Inflammatory macrophage (primary cell): ENCODE measurements around the gene KCNQ5.
"Not testable (repeated sequence)": the region's sequence is repeated elsewhere in the genome, so short reads cannot be mapped to it uniquely, and the experiment has no call there.

ENCODE experiments used
- DNase-seq, 2 donors: peaks; one replicate each; pipeline ENCODE4 v3.0.0-alpha.2; 2020 to 2022

Gene KCNQ5

GRCh38 chr6:73143551-73143950 is 521.7 kb downstream of the KCNQ5 start:
- DNase-seq = no peak

DNA sequence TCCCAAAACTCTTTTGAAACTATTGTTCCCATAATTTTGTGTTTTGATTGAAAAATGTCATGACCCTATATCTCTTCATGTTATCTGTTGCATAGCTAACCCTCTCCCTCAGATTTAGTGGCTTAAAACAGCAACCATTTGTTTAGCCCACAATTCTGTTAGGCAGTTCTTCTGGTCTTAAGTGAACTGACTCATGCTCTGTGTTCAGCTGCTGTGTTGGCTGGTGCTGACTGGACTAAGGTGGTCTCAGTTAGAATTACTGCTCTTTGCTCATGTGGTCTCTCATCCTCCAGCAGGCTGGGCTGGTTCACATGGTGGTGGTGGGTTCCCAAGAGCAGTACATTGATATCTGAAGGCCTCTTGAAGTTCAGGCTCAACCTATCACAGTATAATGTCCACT is 522.7 kb downstream of the KCNQ5 start:
- no peak for DNase-seq

GRCh38 chr6:73145690-73146089 is 523.8 kb downstream of the KCNQ5 start:
- no peak for DNase-seq

GRCh38 chr6:73151732-73152131 is 529.9 kb downstream of the KCNQ5 start:
- DNase-seq = no peak

GRCh38 chr6:73152556-73152955 is 530.7 kb downstream of the KCNQ5 start:
- DNase-seq = no peak

GRCh38 chr6:73152966-73153757 is 531.3 kb downstream of the KCNQ5 start:
- no peak for DNase-seq

DNA sequence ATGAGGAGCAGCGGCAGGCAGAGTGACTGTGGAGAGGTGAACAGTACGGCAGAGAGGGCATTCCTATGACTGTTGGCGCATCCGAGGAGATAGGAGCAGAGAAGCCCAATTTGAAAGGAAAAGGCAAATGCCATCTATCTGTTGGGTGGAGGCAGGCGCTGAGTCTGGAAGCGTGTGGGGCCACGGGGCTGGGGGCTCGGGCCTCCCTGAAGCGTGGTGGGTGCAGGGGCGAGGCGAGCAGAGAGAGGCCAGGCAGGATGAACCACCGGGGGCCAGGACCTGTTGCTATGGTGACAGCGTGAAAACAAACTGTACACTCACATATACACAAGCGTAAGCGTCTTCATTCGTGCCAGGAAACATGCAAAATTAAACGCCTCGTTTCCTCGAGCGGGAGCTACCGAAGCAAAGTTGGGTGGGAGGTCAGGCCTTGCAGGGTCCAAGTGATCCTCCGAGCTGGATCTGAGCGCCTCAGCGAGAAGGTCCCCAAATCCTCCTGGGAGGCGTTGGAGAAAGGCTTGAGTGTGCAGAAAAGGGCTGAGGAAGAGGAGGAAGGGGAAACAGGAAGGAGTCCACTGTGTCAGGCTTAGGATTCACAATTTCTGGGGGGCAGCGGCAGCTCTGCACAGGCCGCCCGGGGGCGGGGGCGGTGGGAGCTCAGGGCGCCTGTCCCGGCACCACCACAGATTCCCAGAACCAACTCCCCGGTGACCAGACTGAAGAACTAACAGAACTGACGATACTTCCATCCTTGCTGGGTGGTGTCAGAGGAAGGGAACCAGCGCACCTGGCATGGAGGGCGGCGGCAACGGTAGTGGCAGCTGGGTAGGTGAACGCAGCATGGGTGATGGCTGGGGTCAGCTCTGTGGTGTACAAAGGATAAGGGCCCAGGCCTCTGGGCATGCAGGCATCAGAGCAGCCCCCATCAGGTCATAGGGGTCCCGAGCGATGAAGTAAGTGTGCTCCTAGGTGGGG is 535.2 kb downstream of the KCNQ5 start:
- no peak for DNase-seq

- DNase-seq = no peak
Measured at GRCh38 chr6:73157870-73158269, 536.0 kb downstream of the KCNQ5 start.

- DNase-seq = no peak
Measured at GRCh38 chr6:73169111-73169510, 547.2 kb downstream of the KCNQ5 start.

DNA sequence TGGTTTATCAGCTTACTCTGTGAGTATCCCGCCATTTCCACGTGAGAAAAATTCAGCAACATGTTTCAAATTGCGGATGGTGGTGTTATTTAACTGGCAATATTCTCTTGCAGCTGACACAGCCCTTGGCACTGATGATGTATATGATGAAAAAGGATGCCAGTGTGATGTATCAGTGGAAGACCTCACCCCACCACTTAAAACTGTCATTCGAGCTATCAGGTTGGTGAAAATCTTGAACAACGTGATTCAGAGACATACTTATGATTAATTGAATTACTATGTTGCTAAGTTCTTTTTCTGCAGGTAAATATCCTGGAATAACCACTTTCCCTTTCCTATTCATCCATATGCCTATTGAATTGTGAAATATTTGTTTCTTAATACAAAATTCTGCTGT is 547.8 kb downstream of the KCNQ5 start:
- no peak for DNase-seq

DNA sequence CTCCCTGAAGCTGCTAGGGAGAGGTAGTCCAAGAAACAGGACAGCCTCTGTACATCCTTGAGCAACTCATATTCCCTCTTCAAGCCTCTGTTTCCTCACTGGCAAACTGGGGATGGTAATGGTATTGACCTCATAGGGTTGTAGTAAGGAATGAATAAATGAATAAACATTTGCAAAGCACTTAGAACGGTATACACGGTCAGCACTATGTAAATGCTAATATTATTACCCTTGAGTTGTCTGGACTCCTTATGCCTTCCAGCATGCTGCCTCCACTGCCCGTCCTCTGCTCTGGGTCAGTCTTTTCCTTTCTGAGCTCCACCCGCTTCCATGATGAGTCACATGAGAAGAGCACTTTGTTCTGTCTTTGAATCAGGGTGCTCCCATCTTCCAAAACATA is 552.8 kb downstream of the KCNQ5 start:
- DNase-seq = no peak

DNA sequence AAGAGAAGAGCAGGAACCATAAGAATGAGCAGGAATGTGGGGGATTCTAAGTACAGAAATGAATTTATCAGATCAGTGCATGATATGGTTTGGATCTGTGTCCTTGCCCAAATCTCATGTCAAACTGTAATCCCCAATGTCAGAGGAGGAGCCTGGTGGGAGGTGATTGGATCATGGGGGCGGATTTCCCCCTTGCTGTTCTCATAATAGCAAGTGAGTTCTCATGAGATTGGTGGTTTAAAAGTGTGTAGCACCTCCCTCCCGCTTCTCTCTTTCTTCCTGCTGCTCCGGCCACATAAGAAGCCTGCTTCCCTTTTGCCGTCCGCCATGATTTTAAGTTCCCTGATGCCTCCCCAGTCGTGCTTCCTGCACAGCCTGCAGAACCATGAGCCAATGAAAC is 554.2 kb downstream of the KCNQ5 start:
- no peak for DNase-seq

DNA sequence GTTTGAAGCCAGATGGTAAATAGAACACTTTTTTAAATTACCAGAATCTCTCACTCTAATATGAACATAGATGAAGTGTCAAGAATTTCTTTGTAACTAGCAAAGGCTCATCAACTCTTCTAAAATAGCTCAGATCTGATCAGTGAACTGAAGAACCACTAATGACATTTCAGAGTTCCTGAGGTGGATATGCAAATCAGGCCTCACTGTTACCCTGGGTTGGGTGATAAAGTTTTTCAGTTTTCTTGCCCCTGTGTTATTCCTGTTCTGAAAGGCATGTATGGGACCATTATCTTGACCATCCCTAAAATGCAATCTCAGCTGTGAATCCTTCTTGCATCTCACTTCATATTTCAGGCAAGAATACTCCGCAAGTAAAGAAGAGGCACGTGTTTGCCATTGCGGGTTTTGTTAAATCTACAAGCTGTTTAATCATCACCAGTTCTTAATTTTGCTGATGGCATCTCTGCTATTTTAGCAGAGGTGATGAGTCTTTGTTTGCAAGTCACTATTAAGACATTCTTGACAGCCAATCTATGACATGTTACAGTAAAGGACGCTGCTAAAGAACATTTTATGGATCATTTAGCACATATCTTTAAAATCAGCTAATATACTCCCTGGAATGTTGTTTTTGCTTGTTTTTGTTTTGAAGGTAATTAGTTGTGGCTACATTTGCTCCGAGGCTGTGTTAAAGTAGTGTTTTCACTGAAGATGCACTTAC is 555.5 kb downstream of the KCNQ5 start:
- DNase-seq = no peak

GRCh38 chr6:73180076-73180738 is 558.3 kb downstream of the KCNQ5 start:
- no peak for DNase-seq

- DNase-seq = peak; percentile 55 to 70
Measured at GRCh38 chr6:73180763-73181619, 559.1 kb downstream of the KCNQ5 start.

DNA sequence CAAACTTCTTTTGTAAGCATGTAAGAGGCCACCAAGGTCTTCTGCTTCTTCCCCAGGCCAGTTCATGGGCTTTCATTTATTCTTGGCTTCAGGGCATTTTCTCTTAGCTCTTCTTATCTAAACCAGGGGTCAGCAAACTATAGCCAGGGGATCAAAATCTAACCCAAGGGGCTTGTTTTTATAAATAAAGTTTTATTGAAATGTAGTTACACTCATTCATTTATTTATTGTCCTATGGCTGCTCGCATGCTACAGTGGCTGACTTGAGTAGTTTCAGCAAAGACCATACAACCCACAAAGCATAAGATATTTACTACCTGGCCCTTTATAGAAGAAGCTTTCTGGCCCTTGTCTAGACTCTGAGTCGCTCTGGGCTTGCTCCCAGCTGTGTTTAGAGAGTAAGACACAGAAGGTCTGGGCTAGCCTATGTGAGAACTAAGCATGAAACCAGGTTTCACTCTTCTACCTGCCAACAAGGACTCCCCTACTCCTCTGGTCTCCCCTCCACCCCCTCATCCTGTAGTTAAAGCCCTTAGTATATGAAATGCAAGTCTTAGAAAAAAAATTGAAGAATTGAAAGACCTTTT is 560.2 kb downstream of the KCNQ5 start:
- DNase-seq = no peak

GRCh38 chr6:73193302-73193701 is 571.4 kb downstream of the KCNQ5 start:
- DNase-seq = not testable (repeated sequence)

GRCh38 chr6:73194744-73195143 is 572.9 kb downstream of the KCNQ5 start:
- DNase-seq = no peak

DNA sequence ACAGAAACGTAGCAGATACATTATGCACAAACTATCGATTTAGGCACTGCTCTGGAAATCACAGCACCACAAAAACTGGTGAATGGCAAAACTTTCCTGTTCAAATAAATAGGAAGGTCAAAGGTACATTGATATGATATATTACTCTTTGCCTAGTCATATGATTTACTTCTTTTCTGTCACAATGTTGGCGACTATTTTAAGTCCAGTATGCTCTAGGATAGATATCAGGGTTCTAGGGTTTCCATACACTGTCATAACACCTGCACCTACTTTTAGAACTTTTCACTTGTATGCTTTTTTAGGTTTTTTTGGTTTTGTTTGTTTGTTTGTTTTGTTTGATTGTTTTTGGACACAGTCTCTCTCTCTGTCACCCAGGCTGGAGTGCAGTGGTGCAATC is 578.4 kb downstream of the KCNQ5 start:
- no peak for DNase-seq

GRCh38 chr6:73200735-73201134 is 578.9 kb downstream of the KCNQ5 start:
- no peak for DNase-seq

GRCh38 chr6:73203098-73203497 is 581.2 kb downstream of the KCNQ5 start:
- no peak for DNase-seq
